Putamen (tissue), 1 donor: Measurements from ENCODE around the gene TMEM164.

ENCODE experiments used
- DNase-seq: peaks from one replicate; pipeline ENCODE4 v3.0.0-alpha.2; 2016; ENCODE audit warnings: low spot score

The TMEM164 gene

GRCh38 chrX:110081320-110081719 is 78.4 kb downstream of the TMEM164 start:
- DNase-seq: no peak

- no peak for DNase-seq
Measured at GRCh38 chrX:110081740-110082139, 78.8 kb downstream of the TMEM164 start.

GRCh38 chrX:110082161-110082560 is 79.2 kb downstream of the TMEM164 start:
- DNase-seq: no peak

GRCh38 chrX:110086162-110086915 is 83.4 kb downstream of the TMEM164 start:
- no peak for DNase-seq

GRCh38 chrX:110086916-110087484 is 84.1 kb downstream of the TMEM164 start:
- no peak for DNase-seq

- DNase-seq: no peak
Measured at GRCh38 chrX:110087485-110088356, 84.8 kb downstream of the TMEM164 start.

- DNase-seq: no peak
Measured at GRCh38 chrX:110089656-110090403, 86.9 kb downstream of the TMEM164 start.

GRCh38 chrX:110097920-110098319 is 95.0 kb downstream of the TMEM164 start:
- DNase-seq: no peak

GRCh38 chrX:110103344-110103743 is 100.4 kb downstream of the TMEM164 start:
- no peak for DNase-seq

GRCh38 chrX:110104078-110104477 is 101.2 kb downstream of the TMEM164 start:
- no peak for DNase-seq

- peak; percentile 14 for DNase-seq
Measured at GRCh38 chrX:110108381-110108821, 105.5 kb downstream of the TMEM164 start.

GRCh38 chrX:110114260-110114776 is 111.4 kb downstream of the TMEM164 start:
- no peak for DNase-seq

- no peak for DNase-seq
Measured at GRCh38 chrX:110116066-110116980, 113.4 kb downstream of the TMEM164 start.

GRCh38 chrX:110118530-110118929 is 115.6 kb downstream of the TMEM164 start:
- no peak for DNase-seq

- no peak for DNase-seq
Measured at GRCh38 chrX:110119480-110119879, 116.6 kb downstream of the TMEM164 start.

- DNase-seq: no peak
Measured at GRCh38 chrX:110120025-110120424, 117.1 kb downstream of the TMEM164 start.

GRCh38 chrX:110123331-110123782 is 120.4 kb downstream of the TMEM164 start:
- no peak for DNase-seq

GRCh38 chrX:110125446-110126162 is 122.7 kb downstream of the TMEM164 start:
- DNase-seq: no peak

- no peak for DNase-seq
Measured at GRCh38 chrX:110131031-110131430, 128.1 kb downstream of the TMEM164 start.
